Measurements from ENCODE around the gene GABRB1.

Gene GABRB1

DNA sequence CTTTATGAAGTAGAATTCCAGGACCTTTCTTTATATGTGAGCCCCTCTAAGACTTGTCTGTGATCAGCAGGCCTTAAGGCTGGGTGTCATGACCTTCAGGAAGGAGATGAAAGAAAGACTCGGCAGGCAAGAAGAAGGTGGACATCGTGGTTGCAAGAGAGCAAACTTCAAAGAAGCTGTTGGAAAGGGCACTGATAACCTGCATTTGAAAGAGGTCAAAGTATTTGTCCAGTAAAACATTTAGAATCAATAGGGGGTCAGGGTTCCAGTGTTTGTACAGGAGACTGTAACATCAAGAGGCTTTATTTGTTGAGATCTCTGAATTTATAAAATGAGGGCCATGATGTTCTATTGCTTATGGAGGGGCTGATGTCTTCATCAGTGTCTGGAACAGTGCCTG is 387.9 kb downstream of the GABRB1 start:
- TF ChIP-seq, protein P1, sequence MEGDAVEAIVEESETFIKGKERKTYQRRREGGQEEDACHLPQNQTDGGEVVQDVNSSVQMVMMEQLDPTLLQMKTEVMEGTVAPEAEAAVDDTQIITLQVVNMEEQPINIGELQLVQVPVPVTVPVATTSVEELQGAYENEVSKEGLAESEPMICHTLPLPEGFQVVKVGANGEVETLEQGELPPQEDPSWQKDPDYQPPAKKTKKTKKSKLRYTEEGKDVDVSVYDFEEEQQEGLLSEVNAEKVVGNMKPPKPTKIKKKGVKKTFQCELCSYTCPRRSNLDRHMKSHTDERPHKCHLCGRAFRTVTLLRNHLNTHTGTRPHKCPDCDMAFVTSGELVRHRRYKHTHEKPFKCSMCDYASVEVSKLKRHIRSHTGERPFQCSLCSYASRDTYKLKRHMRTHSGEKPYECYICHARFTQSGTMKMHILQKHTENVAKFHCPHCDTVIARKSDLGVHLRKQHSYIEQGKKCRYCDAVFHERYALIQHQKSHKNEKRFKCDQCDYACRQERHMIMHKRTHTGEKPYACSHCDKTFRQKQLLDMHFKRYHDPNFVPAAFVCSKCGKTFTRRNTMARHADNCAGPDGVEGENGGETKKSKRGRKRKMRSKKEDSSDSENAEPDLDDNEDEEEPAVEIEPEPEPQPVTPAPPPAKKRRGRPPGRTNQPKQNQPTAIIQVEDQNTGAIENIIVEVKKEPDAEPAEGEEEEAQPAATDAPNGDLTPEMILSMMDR (IDR thresholded peaks at IDR 0.05): no peak
- Mint-ChIP-seq H3K4me3 (no peak overlapping the region), H3K27ac (no peak overlapping the region), H3K27me3 (ENCODE audit: low read depth, poor library complexity) (peaks cover 13% of the 10 kb centered on the region), H3K9me3 (no peaks in the 10 kb centered on the region), H3K36me3 (ENCODE audit: low read depth) (no peaks in the 10 kb centered on the region), H3K4me1 (peaks cover 9% of the 10 kb centered on the region)
- no peak for DNase-seq

DNA sequence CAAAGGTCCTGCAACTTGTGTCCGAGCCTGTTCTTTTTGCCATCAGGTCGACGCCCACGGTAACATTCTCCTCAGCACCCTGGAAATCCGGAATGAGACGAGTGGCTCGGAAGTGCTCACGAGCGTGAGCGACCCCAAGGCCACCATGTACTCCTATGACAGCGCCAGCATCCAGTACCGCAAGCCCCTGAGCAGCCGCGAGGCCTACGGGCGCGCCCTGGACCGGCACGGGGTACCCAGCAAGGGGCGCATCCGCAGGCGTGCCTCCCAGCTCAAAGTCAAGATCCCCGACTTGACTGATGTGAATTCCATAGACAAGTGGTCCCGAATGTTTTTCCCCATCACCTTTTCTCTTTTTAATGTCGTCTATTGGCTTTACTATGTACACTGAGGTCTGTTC is 394.3 kb downstream of the GABRB1 start:
- H3K27ac Mint-ChIP-seq: no peak overlapping the region
- no peak for DNase-seq
- H3K4me3 Mint-ChIP-seq: no peak overlapping the region
- peaks cover 8% of the 10 kb centered on the region for H3K4me1 Mint-ChIP-seq
- peaks cover 10% of the 10 kb centered on the region for H3K27me3 Mint-ChIP-seq (ENCODE audit: low read depth, poor library complexity)
- H3K9me3 Mint-ChIP-seq: no peaks in the 10 kb centered on the region
- no peaks in the 10 kb centered on the region for H3K36me3 Mint-ChIP-seq (ENCODE audit: low read depth)
- TF ChIP-seq, protein P1 (IDR thresholded peaks at IDR 0.05): no peak

DNA sequence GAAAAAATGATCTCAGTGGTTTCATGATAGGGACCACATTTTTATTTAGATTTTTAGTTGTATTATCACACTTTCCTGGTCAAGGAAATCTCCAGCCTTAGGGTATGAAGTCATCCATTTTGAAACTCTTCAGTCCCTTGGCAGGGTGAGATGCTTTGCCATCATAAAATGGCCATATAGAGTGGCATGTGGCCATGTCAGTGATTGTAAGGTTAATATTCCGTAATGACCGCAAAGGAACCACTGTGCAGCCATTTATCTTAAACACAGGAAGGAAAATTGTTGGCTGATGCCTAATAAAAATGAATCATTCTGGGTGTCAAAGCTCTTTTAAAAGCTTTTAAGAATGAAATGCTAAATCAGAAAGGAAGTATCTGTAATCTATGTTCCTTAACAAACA is 396.6 kb downstream of the GABRB1 start:
- Mint-ChIP-seq H3K9me3 (no peaks in the 10 kb centered on the region), H3K27ac (no peak overlapping the region), H3K27me3 (ENCODE audit: low read depth, poor library complexity) (peaks cover 2% of the 10 kb centered on the region), H3K4me3 (no peak overlapping the region), H3K4me1 (peaks cover 8% of the 10 kb centered on the region), H3K36me3 (ENCODE audit: low read depth) (no peaks in the 10 kb centered on the region)
- TF ChIP-seq, protein P1 (IDR thresholded peaks at IDR 0.05): no peak
- DNase-seq: no peak

GRCh38 chr4:47432749-47433148 is 401.4 kb downstream of the GABRB1 start:
- Mint-ChIP-seq H3K27me3 (ENCODE audit: low read depth, poor library complexity) (peaks cover 7% of the 10 kb centered on the region), H3K9me3 (no peaks in the 10 kb centered on the region), H3K27ac (no peak overlapping the region), H3K4me3 (no peak overlapping the region), H3K36me3 (ENCODE audit: low read depth) (no peaks in the 10 kb centered on the region), H3K4me1 (no peaks in the 10 kb centered on the region)
- TF ChIP-seq, protein P1 (IDR thresholded peaks at IDR 0.05): no peak
- no peak for DNase-seq

DNA sequence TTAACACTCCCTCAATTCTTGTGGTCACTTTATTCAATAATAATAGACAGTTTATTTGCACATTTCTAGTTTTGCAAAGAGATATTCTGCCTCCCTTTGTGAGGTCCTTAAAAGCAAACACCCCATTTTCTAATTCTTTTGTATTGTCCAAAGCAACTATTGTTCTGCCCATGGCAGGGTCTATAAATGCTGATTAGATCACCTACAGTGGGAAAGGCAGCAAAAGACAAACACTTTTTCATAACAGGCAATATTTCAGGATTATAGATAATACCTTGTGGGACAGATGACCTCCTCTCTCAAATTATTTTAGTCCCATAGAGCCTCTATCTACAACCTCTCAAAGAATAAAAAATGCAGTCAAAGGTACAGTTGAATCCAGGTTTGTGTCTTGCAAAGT is 403.6 kb downstream of the GABRB1 start:
- Mint-ChIP-seq H3K9me3 (no peaks in the 10 kb centered on the region), H3K27me3 (ENCODE audit: low read depth, poor library complexity) (peaks cover 7% of the 10 kb centered on the region), H3K4me1 (no peaks in the 10 kb centered on the region), H3K4me3 (no peak overlapping the region), H3K27ac (no peak overlapping the region), H3K36me3 (ENCODE audit: low read depth) (no peaks in the 10 kb centered on the region)
- TF ChIP-seq, protein P1 (IDR thresholded peaks at IDR 0.05): no peak
- DNase-seq: no peak

- Mint-ChIP-seq H3K9me3 (no peaks in the 10 kb centered on the region), H3K36me3 (ENCODE audit: low read depth) (no peaks in the 10 kb centered on the region), H3K4me1 (no peaks in the 10 kb centered on the region), H3K4me3 (no peak overlapping the region), H3K27me3 (ENCODE audit: low read depth, poor library complexity) (peaks cover 3% of the 10 kb centered on the region), H3K27ac (no peak overlapping the region)
- TF ChIP-seq, protein P1 (IDR thresholded peaks at IDR 0.05): no peak
- DNase-seq: no peak
Measured at GRCh38 chr4:47442980-47443379, 411.6 kb downstream of the GABRB1 start.

Data from nephron progenitor cell (in vitro differentiated cells).